WTC11 (cell line): ENCODE results near the gene ELF3. TPM values are rescaled to one million over a fixed set of nuclear protein-coding genes. Genes with fewer than 3 reads are reported as not detected.
"Not testable (repeated sequence)": the region's sequence is repeated elsewhere in the genome, so short reads cannot be mapped to it uniquely, and the experiment has no call there.

Experiments
- ATAC-seq: fragments of 200-7000 bp; cut with Tn5 transposase; 2 replicates; pipeline ENCODE4 v1.10.0; 2021; ENCODE audit warnings: mild to moderate bottlenecking, moderate library complexity
- CTCF ChIA-PET: fragments of 300-600 bp; sonication (Branson Sonifier 250); formaldehyde crosslinking; loops from one replicate; lab custom pipeline; 2021; ENCODE audit warnings: antibody characterized with exemption; lab: Charles Lee
- POLR2A ChIA-PET: fragments of 350-600 bp; sonication (Branson Sonifier 250); formaldehyde crosslinking; loops from one replicate; lab custom pipeline; 2021; ENCODE audit warnings: antibody characterized with exemption; lab: Charles Lee
- DNase-seq: peaks from one replicate; pipeline ENCODE4 v3.0.0; 2021; ENCODE audit warnings: low spot score
- H3K27ac Mint-ChIP-seq: 2 replicates; pipeline ENCODE4 v1.8.0; 2021; ENCODE audit warnings: mixed read lengths
- H3K27me3 Mint-ChIP-seq: 2 replicates; pipeline ENCODE4 v1.8.0; 2021; ENCODE audit warnings: low read depth, mild to moderate bottlenecking, moderate library complexity, mixed read lengths
- H3K36me3 Mint-ChIP-seq: 2 replicates; pipeline ENCODE4 v1.8.0; 2021; ENCODE audit warnings: mixed read lengths
- H3K4me1 Mint-ChIP-seq: 2 replicates; pipeline ENCODE4 v1.8.0; 2022; ENCODE audit warnings: mixed read lengths
- H3K4me3 Mint-ChIP-seq: 2 replicates; pipeline ENCODE4 v1.8.0; 2021; ENCODE audit warnings: mild to moderate bottlenecking, moderate library complexity, mixed read lengths
- H3K9me3 Mint-ChIP-seq: 2 replicates; pipeline ENCODE4 v1.8.0; 2021; ENCODE audit warnings: mixed read lengths
- ETV6 ChIP-seq: sonication (generic); formaldehyde crosslinking; IDR thresholded peaks from 2 replicates; pipeline ENCODE4 v1.8.1; 2022; ENCODE audit warnings: mild to moderate bottlenecking, missing genetic modification reagents
- GABPB1 ChIP-seq: sonication (generic); formaldehyde crosslinking; IDR thresholded peaks from 2 replicates; pipeline ENCODE4 v1.8.1; 2023; ENCODE audit warnings: mild to moderate bottlenecking, missing genetic modification reagents
- GRHL2 ChIP-seq: fragments of 250-450 bp; sonication (Bioruptor Pico); IDR thresholded peaks from 2 replicates; pipeline ENCODE4 v1.8.0; 2022; ENCODE audit warnings: mild to moderate bottlenecking, moderate library complexity; ENCODE audit not compliant: insufficient replicate concordance, severe bottlenecking
- HMGA2 ChIP-seq: fragments of 250-450 bp; sonication (Bioruptor Pico); IDR thresholded peaks from 2 replicates; pipeline ENCODE4 v1.4.0; 2021; ENCODE audit warnings: mild to moderate bottlenecking, moderate library complexity
- NFATC4 ChIP-seq: fragments of 250-450 bp; sonication (Bioruptor Pico); IDR thresholded peaks from 2 replicates; pipeline ENCODE4 v1.9.0; 2021; ENCODE audit warnings: mild to moderate bottlenecking
- NR3C1 ChIP-seq: sonication (generic); formaldehyde crosslinking; conservative IDR thresholded peaks from 2 replicates; pipeline ENCODE4 v1.8.1; 2023; ENCODE audit warnings: low read depth, mild to moderate bottlenecking, missing genetic modification reagents
- TCF7 ChIP-seq: sonication (generic); formaldehyde crosslinking; IDR thresholded peaks from 2 replicates; pipeline ENCODE4 v1.8.0; 2022; ENCODE audit warnings: mild to moderate bottlenecking, low read depth, missing genetic modification reagents, moderate library complexity
- TP53 ChIP-seq: sonication (generic); formaldehyde crosslinking; IDR thresholded peaks from 2 replicates; pipeline ENCODE4 v1.8.1; 2023; ENCODE audit warnings: mild to moderate bottlenecking, missing genetic modification reagents
- ZMAT4 ChIP-seq: fragments of 250-450 bp; sonication (Bioruptor Pico); IDR thresholded peaks from 2 replicates; pipeline ENCODE4 v1.9.0; 2021; ENCODE audit warnings: mild to moderate bottlenecking
- ZNF281 ChIP-seq: sonication (generic); formaldehyde crosslinking; IDR thresholded peaks from 2 replicates; pipeline ENCODE4 v1.8.0; 2023; ENCODE audit warnings: mild to moderate bottlenecking, missing genetic modification reagents
- ZSCAN18 ChIP-seq: fragments of 250-450 bp; sonication (Bioruptor Pico); IDR thresholded peaks from 2 replicates; pipeline ENCODE4 v2.1.2; 2022; ENCODE audit warnings: mild to moderate bottlenecking, moderate library complexity
- total RNA-seq: library from RNA; stranded (reverse); gene quantifications from 3 replicates; pipeline ENCODE4 v1.2.3, GENCODE V29; 2021
- TF ChIP-seq, protein P1 (sequence below): fragments of 250-450 bp; sonication (Bioruptor Pico); IDR thresholded peaks from 2 replicates; pipeline ENCODE4 v1.9.0; 2021; ENCODE audit warnings: mild to moderate bottlenecking, borderline replicate concordance
- TF ChIP-seq, protein P2 (sequence below): fragments of 250-450 bp; sonication (Bioruptor Pico); IDR thresholded peaks from 2 replicates; pipeline ENCODE4 v1.9.0; 2021; ENCODE audit warnings: mild to moderate bottlenecking

Gene ELF3
- total RNA-seq, 1 experiment from 2014 or later, result 15.0 TPM

DNA sequence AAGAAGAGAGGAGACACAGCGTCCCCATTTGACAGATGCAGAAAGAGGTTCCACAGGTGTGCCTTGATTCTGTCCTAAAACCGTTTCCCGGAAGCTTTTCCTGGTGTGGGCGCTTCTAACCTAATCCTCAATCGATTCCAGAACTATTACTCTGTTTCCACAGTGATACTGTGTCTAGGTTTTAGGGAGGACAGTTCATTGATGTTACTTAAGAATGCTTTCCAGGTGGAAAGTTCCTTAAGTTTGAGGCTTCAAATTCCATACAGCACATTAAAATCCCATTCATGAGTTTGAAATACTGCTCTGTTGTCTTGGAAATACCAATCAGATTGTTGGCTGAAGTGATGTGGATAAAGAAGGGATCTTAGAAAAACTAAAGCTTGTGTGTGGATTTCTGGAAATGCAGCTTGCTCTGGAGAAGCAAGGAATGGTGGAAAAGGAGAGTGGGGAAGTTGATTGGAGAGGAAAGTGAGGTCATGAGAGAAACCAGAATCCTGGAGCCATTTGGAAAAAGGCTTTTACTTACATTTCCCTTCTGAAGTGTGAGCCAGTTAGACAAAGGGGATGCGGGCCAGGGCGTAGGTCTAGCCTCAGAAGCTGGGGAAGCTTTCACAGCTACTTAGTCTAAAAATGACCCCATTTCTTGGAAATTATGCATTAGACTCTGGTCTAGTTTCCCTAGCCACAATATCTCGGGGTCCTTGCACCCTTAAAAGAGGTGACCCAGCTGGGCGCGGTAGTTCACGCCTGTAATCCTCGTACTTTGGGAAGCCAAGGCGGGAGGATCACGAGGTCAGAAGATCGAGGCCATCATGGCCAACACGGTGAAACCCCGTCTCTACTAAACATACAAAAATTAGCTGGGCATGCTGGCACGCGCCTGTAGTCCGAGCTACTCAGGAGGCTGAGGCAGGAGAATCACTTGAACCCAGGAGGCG, 6.7 kb downstream of the ELF3 start (continued):
- TF ChIP-seq, protein P1, sequence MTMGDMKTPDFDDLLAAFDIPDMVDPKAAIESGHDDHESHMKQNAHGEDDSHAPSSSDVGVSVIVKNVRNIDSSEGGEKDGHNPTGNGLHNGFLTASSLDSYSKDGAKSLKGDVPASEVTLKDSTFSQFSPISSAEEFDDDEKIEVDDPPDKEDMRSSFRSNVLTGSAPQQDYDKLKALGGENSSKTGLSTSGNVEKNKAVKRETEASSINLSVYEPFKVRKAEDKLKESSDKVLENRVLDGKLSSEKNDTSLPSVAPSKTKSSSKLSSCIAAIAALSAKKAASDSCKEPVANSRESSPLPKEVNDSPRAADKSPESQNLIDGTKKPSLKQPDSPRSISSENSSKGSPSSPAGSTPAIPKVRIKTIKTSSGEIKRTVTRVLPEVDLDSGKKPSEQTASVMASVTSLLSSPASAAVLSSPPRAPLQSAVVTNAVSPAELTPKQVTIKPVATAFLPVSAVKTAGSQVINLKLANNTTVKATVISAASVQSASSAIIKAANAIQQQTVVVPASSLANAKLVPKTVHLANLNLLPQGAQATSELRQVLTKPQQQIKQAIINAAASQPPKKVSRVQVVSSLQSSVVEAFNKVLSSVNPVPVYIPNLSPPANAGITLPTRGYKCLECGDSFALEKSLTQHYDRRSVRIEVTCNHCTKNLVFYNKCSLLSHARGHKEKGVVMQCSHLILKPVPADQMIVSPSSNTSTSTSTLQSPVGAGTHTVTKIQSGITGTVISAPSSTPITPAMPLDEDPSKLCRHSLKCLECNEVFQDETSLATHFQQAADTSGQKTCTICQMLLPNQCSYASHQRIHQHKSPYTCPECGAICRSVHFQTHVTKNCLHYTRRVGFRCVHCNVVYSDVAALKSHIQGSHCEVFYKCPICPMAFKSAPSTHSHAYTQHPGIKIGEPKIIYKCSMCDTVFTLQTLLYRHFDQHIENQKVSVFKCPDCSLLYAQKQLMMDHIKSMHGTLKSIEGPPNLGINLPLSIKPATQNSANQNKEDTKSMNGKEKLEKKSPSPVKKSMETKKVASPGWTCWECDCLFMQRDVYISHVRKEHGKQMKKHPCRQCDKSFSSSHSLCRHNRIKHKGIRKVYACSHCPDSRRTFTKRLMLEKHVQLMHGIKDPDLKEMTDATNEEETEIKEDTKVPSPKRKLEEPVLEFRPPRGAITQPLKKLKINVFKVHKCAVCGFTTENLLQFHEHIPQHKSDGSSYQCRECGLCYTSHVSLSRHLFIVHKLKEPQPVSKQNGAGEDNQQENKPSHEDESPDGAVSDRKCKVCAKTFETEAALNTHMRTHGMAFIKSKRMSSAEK (CRISPR knock-in tag), result no peak
- TF ChIP-seq ETV6 (CRISPR knock-in tag) (no peak), ZSCAN18 (CRISPR knock-in tag) (no peak), HMGA2 (CRISPR knock-in tag) (no peak), GRHL2 (no peak), NFATC4 (no peak)

GRCh38 chr1:202017749-202018467, 7.5 kb downstream of the ELF3 start:
- no peak for DNase-seq
- peaks cover 11% of the 10 kb centered on the region for H3K36me3 Mint-ChIP-seq
- no peaks in the 10 kb centered on the region for H3K27me3 Mint-ChIP-seq
- no peak overlapping the region for H3K4me3 Mint-ChIP-seq
- H3K4me1 Mint-ChIP-seq, result peaks cover 22% of the 10 kb centered on the region
- no peaks in the 10 kb centered on the region for H3K9me3 Mint-ChIP-seq
- ATAC-seq, result peak; percentile 22
- ChIA-PET CTCF (interaction anchor here (1.2 to 2.3 kb wide), 3 partner anchors 10 to 122 kb away, joined by 3 to 7 read pairs (median 4); no protein-coding TSS in a partner anchor), POLR2A (no interaction called here)
- TF ChIP-seq TP53 (no peak), TCF7 (CRISPR knock-in tag) (no peak), NR3C1 (CRISPR knock-in tag) (no peak)
- H3K27ac Mint-ChIP-seq, result no peak overlapping the region

- H3K27me3 Mint-ChIP-seq, result no peaks in the 10 kb centered on the region
- H3K4me3 Mint-ChIP-seq, result no peak overlapping the region
- CTCF ChIA-PET, result interaction anchor here (1.2 to 2.3 kb wide), 3 partner anchors 11 to 123 kb away, joined by 3 to 7 read pairs (median 4); no protein-coding TSS in a partner anchor
- peak overlapping the region; percentile 50 for H3K27ac Mint-ChIP-seq
- POLR2A ChIA-PET, result no interaction called here
- H3K36me3 Mint-ChIP-seq, result peaks cover 11% of the 10 kb centered on the region
- no peaks in the 10 kb centered on the region for H3K9me3 Mint-ChIP-seq
- TF ChIP-seq ZMAT4 (CRISPR knock-in tag), result no peak
- TF ChIP-seq ZNF281 (CRISPR knock-in tag), result no peak
- TF ChIP-seq, protein P2, sequence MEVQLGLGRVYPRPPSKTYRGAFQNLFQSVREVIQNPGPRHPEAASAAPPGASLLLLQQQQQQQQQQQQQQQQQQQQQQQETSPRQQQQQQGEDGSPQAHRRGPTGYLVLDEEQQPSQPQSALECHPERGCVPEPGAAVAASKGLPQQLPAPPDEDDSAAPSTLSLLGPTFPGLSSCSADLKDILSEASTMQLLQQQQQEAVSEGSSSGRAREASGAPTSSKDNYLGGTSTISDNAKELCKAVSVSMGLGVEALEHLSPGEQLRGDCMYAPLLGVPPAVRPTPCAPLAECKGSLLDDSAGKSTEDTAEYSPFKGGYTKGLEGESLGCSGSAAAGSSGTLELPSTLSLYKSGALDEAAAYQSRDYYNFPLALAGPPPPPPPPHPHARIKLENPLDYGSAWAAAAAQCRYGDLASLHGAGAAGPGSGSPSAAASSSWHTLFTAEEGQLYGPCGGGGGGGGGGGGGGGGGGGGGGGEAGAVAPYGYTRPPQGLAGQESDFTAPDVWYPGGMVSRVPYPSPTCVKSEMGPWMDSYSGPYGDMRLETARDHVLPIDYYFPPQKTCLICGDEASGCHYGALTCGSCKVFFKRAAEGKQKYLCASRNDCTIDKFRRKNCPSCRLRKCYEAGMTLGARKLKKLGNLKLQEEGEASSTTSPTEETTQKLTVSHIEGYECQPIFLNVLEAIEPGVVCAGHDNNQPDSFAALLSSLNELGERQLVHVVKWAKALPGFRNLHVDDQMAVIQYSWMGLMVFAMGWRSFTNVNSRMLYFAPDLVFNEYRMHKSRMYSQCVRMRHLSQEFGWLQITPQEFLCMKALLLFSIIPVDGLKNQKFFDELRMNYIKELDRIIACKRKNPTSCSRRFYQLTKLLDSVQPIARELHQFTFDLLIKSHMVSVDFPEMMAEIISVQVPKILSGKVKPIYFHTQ (CRISPR knock-in tag), result no peak
- TF ChIP-seq HMGA2 (CRISPR knock-in tag), result no peak
- TF ChIP-seq GABPB1 (CRISPR knock-in tag), result 0 out of 2 replicates have a peak, but pooled peaks have one; percentile 9
- H3K4me1 Mint-ChIP-seq, result peaks cover 22% of the 10 kb centered on the region
- DNase-seq (no peak), ATAC-seq (peak; percentile 50)
Measured at GRCh38 chr1:202018468-202019234, 8.3 kb downstream of the ELF3 start.

DNA sequence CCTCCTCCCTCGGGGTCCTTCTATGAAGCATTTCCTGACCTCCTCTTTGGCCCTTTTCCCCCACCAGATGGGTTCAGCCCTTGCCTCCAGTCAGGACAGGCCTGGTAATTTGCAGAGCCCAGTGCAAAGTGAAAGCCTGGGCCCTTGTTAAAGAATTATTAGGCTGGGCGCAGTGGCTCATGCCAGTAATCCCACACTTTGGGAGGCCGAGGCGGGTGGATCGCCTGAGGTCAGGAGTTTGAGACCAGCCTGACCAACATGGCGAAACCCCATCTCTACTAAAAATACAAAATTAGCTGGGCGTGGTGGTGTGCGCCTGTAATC, 8.8 kb downstream of the ELF3 start:
- H3K9me3 Mint-ChIP-seq, H3K4me3 Mint-ChIP-seq, H3K27me3 Mint-ChIP-seq, CTCF ChIA-PET, H3K36me3 Mint-ChIP-seq, ATAC-seq, DNase-seq: not testable (repeated sequence)
- Mint-ChIP-seq H3K27ac (peak overlapping the region; percentile 50), H3K4me1 (peaks cover 22% of the 10 kb centered on the region)
- POLR2A ChIA-PET, result interaction anchor here (0.9 kb wide), 1 partner anchor 9 kb away, joined by 4 read pairs; the partner anchor contains the start of gene ELF3
